SH-SY5Y (cell line): ENCODE data around the gene MYO10.

Experiments
- GATA2 ChIP-seq: IDR thresholded peaks from 2 replicates; pipeline ENCODE4 v1.6.1; 2011; ENCODE audit warnings: mild to moderate bottlenecking, low read depth, low read length
- GATA3 ChIP-seq: IDR thresholded peaks from 2 replicates; pipeline ENCODE4 v1.6.1; 2011; ENCODE audit warnings: low read depth, mild to moderate bottlenecking, low read length, moderate library complexity

DNA sequence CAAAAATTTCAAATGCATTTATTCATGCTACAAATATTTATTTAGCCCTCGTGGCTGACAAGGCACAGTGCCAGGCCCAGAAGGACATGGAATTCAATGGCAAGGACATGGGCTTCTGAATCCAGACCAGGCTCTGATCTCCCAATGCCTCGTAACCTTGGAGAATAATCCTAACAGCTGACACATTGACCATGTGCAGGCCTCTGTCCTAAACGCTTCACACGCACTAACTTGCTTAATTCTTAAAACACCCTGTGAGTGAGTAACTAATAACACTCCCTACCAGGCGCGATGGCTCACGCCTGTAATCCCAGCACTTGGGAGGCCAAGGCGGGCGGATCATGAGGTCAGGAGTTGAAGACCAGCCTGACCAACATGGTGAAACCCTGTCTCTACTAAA, 33.2 kb downstream of the MYO10 start:
- TF ChIP-seq GATA3, result no peak
- no peak for TF ChIP-seq GATA2
